Glutamatergic neuron (in vitro differentiated cells): Measurements from ENCODE around the gene ZBP1. TPM values are rescaled to one million over a fixed set of nuclear protein-coding genes. Genes with fewer than 3 reads are reported as not detected.

Experiments
- DNase-seq: peaks from one replicate; pipeline ENCODE4 v3.0.0; 2022
- H3K27ac Mint-ChIP-seq: one replicate; pipeline ENCODE4 v1.8.0; 2020; ENCODE audit warnings: mild to moderate bottlenecking, mixed read lengths, inconsistent platforms; ENCODE audit not compliant: unreplicated experiment
- H3K27me3 Mint-ChIP-seq: one replicate; pipeline ENCODE4 v1.8.0; 2020; ENCODE audit warnings: mild to moderate bottlenecking, moderate library complexity, mixed read lengths, inconsistent platforms; ENCODE audit not compliant: unreplicated experiment
- H3K36me3 Mint-ChIP-seq: one replicate; pipeline ENCODE4 v1.8.0; 2020; ENCODE audit warnings: mild to moderate bottlenecking, mixed read lengths, inconsistent platforms; ENCODE audit not compliant: unreplicated experiment
- H3K4me1 Mint-ChIP-seq: one replicate; pipeline ENCODE4 v1.8.0; 2020; ENCODE audit warnings: mild to moderate bottlenecking, low read depth, mixed read lengths, inconsistent platforms; ENCODE audit not compliant: unreplicated experiment
- H3K4me3 Mint-ChIP-seq: one replicate; pipeline ENCODE4 v1.8.0; 2020; ENCODE audit warnings: mild to moderate bottlenecking, mixed read lengths, inconsistent platforms; ENCODE audit not compliant: unreplicated experiment
- H3K9me3 Mint-ChIP-seq: one replicate; pipeline ENCODE4 v1.8.0; 2020; ENCODE audit warnings: mild to moderate bottlenecking, moderate library complexity, mixed read lengths, inconsistent platforms; ENCODE audit not compliant: unreplicated experiment
- total RNA-seq: library from RNA; stranded (reverse); fragmentation: NEBNext Ultra II Directional; extraction: Animal tissue kit (Norgen Biotek cat#: 25700); gene quantifications from one replicate; pipeline ENCODE4 v1.2.1, GENCODE V29; 2021; ENCODE audit not compliant: unreplicated experiment
- TF ChIP-seq, protein P1 (sequence below): fragments of 200-600 bp; sonication (generic); IDR thresholded peaks from one replicate; pipeline ENCODE4 v1.5.0; 2021; ENCODE audit not compliant: partially characterized antibody, unreplicated experiment

Gene ZBP1
- total RNA-seq, 1 donor from 2014 or later, result not detected

DNA sequence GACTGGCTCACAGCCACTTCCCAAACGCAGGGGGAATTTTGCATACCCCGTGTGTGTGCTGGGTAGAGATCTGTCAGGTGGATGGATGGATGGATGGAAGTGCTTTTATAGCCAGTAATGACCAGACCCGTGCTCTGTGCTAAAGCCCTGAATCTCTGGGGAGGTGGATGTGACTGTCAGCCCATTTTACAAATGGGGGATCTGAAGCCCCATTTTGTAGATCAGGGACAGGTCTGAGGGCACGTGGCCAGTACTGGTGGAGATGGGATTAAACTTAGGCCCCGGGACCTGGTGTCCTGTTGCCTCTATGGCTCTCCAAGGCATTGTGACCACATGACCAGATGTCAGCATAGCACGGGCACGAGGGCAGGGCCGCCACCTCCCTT is 38.2 kb upstream of the ZBP1 start:
- peaks cover 8% of the 10 kb centered on the region for H3K4me1 Mint-ChIP-seq

DNA sequence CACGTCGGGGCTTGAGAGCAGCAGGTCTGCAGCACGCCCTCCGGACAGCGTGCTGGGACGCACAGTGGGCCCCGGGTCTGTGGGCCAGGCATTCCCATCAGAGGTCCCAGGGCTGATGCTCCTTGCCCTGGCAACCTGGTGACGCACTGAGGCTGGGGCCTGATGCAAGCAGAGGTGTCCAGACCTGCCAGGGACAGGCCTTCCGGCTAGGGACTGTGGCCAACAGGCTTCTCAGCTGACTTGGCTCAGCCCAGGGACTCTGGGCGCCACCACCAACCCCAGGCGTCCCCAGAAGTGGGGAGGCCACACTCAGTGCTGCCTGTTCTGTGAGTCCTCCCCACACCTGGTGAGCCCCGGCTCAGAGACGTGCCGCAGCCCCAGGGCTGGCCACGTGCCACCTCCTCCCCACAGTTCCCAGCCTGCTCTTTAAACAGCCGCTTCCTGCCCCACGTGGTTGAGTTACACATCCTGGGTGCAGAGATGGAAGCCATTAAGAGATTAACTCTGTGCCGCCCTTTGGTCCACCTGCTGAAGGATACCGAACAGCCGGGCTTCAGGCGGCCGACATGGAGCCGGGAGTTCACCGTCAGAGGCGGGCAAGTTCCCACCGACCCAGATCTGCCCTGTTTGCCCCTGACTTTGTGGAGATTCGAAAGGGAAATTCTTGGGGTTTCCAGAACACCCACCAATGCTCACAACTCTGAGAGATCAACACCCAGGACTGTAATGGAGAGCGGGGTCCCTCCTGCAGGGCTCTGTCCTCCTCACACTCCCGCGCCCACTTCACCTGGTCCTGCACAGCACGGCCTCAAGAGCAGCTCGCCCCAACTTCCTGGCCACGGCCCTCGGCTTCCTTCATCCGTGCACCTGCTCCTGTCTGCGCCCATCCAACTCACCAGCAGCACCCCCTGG is 37.6 kb upstream of the ZBP1 start:
- TF ChIP-seq, protein P1, sequence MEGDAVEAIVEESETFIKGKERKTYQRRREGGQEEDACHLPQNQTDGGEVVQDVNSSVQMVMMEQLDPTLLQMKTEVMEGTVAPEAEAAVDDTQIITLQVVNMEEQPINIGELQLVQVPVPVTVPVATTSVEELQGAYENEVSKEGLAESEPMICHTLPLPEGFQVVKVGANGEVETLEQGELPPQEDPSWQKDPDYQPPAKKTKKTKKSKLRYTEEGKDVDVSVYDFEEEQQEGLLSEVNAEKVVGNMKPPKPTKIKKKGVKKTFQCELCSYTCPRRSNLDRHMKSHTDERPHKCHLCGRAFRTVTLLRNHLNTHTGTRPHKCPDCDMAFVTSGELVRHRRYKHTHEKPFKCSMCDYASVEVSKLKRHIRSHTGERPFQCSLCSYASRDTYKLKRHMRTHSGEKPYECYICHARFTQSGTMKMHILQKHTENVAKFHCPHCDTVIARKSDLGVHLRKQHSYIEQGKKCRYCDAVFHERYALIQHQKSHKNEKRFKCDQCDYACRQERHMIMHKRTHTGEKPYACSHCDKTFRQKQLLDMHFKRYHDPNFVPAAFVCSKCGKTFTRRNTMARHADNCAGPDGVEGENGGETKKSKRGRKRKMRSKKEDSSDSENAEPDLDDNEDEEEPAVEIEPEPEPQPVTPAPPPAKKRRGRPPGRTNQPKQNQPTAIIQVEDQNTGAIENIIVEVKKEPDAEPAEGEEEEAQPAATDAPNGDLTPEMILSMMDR, result no peak
- Mint-ChIP-seq H3K36me3 (no peaks in the 10 kb centered on the region), H3K27ac (no peak overlapping the region), H3K4me1 (peaks cover 6% of the 10 kb centered on the region), H3K4me3 (no peak overlapping the region), H3K27me3 (peaks cover 2% of the 10 kb centered on the region), H3K9me3 (peaks cover 5% of the 10 kb centered on the region)
- peak; percentile 12 for DNase-seq

More for the DNA sequence above, 38.2 kb upstream of the ZBP1 start:
- TF ChIP-seq, protein P1, result no peak
- DNase-seq, result peak; percentile 10
- Mint-ChIP-seq H3K36me3 (no peaks in the 10 kb centered on the region), H3K4me3 (no peak overlapping the region), H3K27ac (no peak overlapping the region), H3K27me3 (peaks cover 3% of the 10 kb centered on the region), H3K9me3 (peaks cover 7% of the 10 kb centered on the region)

DNA sequence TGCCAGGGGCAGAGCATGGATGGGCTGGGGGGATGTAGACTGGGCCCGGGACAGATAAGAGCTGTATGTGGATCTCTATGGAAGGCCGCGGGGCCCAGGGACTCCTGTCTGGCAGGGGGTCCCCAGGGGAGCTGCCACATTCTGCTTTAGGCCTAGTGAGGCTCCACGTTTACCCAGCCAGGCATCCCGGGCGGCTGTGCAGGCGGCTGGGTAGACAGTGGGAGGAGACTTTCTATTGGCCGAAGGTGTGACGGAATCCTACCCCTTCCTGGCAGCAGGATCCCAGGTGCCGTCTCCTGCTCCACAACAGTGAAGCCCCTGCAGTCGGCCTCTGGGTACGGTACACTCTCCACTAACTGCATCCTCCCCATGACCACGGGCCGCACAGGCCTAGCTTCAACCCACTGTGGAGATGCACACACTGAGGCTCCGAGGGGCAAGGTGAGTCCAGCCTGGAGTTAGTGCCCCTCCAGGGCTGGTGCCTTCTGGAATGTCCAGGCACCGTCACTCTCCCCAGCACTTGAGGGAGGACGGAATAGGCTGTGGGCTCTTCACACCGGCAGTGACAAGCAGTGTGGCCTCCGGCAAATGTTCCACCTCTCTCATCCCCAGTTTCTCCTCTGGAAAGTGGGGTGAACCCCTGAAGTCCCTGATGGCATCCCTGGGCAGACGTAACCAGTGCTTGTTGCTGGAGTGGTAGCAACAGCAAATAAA is 36.8 kb upstream of the ZBP1 start:
- no peak overlapping the region for H3K27ac Mint-ChIP-seq
- peaks cover 2% of the 10 kb centered on the region for H3K27me3 Mint-ChIP-seq
- H3K4me1 Mint-ChIP-seq, result peaks cover 6% of the 10 kb centered on the region
- no peak overlapping the region for H3K4me3 Mint-ChIP-seq
- no peaks in the 10 kb centered on the region for H3K36me3 Mint-ChIP-seq
- TF ChIP-seq, protein P1, result no peak
- DNase-seq, result peak; percentile 7
- peaks cover 5% of the 10 kb centered on the region for H3K9me3 Mint-ChIP-seq

DNA sequence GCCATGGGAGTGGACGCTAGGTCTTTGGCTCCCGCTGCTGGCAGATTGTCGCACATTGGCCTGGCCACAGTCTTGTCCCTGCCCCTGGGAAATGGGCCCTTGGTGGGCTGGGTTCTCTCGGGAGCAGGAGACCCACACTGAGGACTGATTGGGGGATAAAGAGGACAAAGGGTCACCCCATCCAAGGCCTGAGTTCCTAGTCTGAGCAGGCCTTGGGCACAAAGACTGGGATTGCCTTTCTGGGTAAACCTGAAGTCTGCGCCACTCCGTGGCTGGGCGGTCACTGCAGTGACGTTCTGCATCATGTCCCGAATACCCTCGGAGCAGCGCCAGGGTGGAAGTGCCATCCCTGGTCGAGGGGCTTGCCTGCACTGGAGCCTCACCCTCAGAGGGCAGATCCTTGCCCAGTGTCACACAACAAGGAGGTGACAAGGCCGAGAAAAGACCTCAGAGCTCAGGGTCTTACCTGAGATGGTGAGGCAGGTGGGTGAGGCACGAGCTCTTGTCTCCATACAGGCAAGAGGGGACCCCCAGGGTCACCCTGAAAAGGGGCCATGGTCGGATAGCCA is 36.1 kb upstream of the ZBP1 start:
- peak; percentile 7 for DNase-seq
- H3K4me1 Mint-ChIP-seq, result peaks cover 6% of the 10 kb centered on the region
- H3K4me3 Mint-ChIP-seq, result no peak overlapping the region
- TF ChIP-seq, protein P1, result no peak
- H3K9me3 Mint-ChIP-seq, result peaks cover 5% of the 10 kb centered on the region
- H3K27ac Mint-ChIP-seq, result no peak overlapping the region
- no peaks in the 10 kb centered on the region for H3K36me3 Mint-ChIP-seq
- H3K27me3 Mint-ChIP-seq, result peaks cover 2% of the 10 kb centered on the region

DNA sequence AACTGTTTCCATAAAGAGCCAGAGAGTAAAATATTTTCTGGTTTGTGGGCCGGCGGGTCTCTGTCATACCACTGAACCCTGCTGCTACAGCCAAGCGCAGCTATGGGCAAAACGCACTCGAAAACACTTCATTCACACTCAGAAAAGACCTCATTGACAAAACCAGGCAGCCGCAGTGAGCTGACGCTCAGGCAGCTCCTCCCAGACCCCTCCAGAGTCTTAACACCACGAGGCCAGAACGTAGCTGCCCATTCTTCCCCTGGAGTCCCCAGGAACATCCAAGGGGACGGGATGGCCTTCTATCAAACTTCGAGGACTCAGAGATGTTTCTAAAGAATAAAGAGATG is 35.6 kb upstream of the ZBP1 start:
- Mint-ChIP-seq H3K9me3 (peaks cover 4% of the 10 kb centered on the region), H3K27ac (no peak overlapping the region), H3K4me1 (peaks cover 6% of the 10 kb centered on the region), H3K36me3 (no peaks in the 10 kb centered on the region), H3K4me3 (no peak overlapping the region), H3K27me3 (peaks cover 2% of the 10 kb centered on the region)
- TF ChIP-seq, protein P1, result no peak
- peak; percentile 8 for DNase-seq
